ACC112 (cell line): Measurements from ENCODE around the gene CGGBP1.

ENCODE experiments used
- H2AFZ ChIP-seq: fragments of 200-600 bp; sonication (generic); one replicate; pipeline ENCODE4 v1.6.0; 2017; ENCODE audit warnings: antibody characterized with exemption, low read length; ENCODE audit not compliant: unreplicated experiment
- H3K27ac ChIP-seq: fragments of 200-600 bp; sonication (generic); 2 replicates; pipeline ENCODE4 v1.5.1; 2014; ENCODE audit warnings: low read depth, mild to moderate bottlenecking, antibody characterized with exemption, low read length, moderate library complexity
- H3K27me3 ChIP-seq: fragments of 200-600 bp; sonication (generic); 2 replicates; pipeline ENCODE4 v1.6.1; 2014; ENCODE audit warnings: mild to moderate bottlenecking, antibody characterized with exemption, low read length, moderate library complexity, mixed read lengths; ENCODE audit not compliant: insufficient read depth
- H3K36me3 ChIP-seq: fragments of 200-600 bp; sonication (generic); 2 replicates; pipeline ENCODE4 v1.6.1; 2016; ENCODE audit warnings: mild to moderate bottlenecking, antibody characterized with exemption, low read length, moderate library complexity, mixed read lengths; ENCODE audit not compliant: insufficient read depth
- H3K4me1 ChIP-seq: fragments of 200-600 bp; sonication (generic); one replicate; pipeline ENCODE4 v1.6.1; 2016; ENCODE audit warnings: low read length, mixed read lengths; ENCODE audit not compliant: insufficient read depth, unreplicated experiment, control insufficient read depth
- H3K4me3 ChIP-seq: fragments of 200-600 bp; sonication (generic); 2 replicates; pipeline ENCODE4 v1.5.1; 2014; ENCODE audit warnings: mild to moderate bottlenecking, low read depth, low read length
- H3K79me2 ChIP-seq: fragments of 200-600 bp; sonication (generic); one replicate; pipeline ENCODE4 v1.6.0; 2016; ENCODE audit warnings: low read length; ENCODE audit not compliant: control insufficient read depth, unreplicated experiment, insufficient read depth

CGGBP1 gene

GRCh38 chr3:88010810-88011209 lies 48.0 kb downstream of the CGGBP1 start:
- H3K4me1 ChIP-seq: no peaks in the 10 kb centered on the region
- no peak overlapping the region for H3K4me3 ChIP-seq
- H3K79me2 ChIP-seq: no peaks in the 10 kb centered on the region
- no peak overlapping the region for H2AFZ ChIP-seq
- H3K27ac ChIP-seq: no peak overlapping the region
- H3K36me3 ChIP-seq: no peaks in the 10 kb centered on the region
- no peaks in the 10 kb centered on the region for H3K27me3 ChIP-seq

- H3K36me3 ChIP-seq: no peaks in the 10 kb centered on the region
- H2AFZ ChIP-seq: no peak overlapping the region
- H3K79me2 ChIP-seq: no peaks in the 10 kb centered on the region
- H3K27me3 ChIP-seq: no peaks in the 10 kb centered on the region
- no peaks in the 10 kb centered on the region for H3K4me1 ChIP-seq
- H3K4me3 ChIP-seq: no peak overlapping the region
- H3K27ac ChIP-seq: no peak overlapping the region
Measured at GRCh38 chr3:88009066-88009465, 49.7 kb downstream of the CGGBP1 start.

GRCh38 chr3:88005066-88005465 lies 53.7 kb downstream of the CGGBP1 start:
- Histone ChIP-seq H2AFZ (peak overlapping the region; percentile 33), H3K4me3 (peak overlapping the region; percentile 43), H3K79me2 (no peaks in the 10 kb centered on the region), H3K27ac (no peak overlapping the region), H3K27me3 (no peaks in the 10 kb centered on the region), H3K36me3 (no peaks in the 10 kb centered on the region), H3K4me1 (no peaks in the 10 kb centered on the region)

GRCh38 chr3:88003115-88003755 lies 55.6 kb downstream of the CGGBP1 start:
- Histone ChIP-seq H3K4me3 (no peak overlapping the region), H2AFZ (peak overlapping the region; percentile 9)

GRCh38 chr3:88002448-88002847 lies 56.4 kb downstream of the CGGBP1 start:
- Histone ChIP-seq H3K27ac (no peak overlapping the region), H3K27me3 (no peaks in the 10 kb centered on the region), H2AFZ (no peak overlapping the region), H3K4me1 (peaks cover under 1% of the 10 kb centered on the region), H3K4me3 (no peak overlapping the region), H3K36me3 (no peaks in the 10 kb centered on the region), H3K79me2 (no peaks in the 10 kb centered on the region)

More at GRCh38 chr3:88003115-88003755, 55.6 kb downstream of the CGGBP1 start:
- Histone ChIP-seq H3K36me3 (no peaks in the 10 kb centered on the region), H3K27me3 (no peaks in the 10 kb centered on the region), H3K27ac (no peak overlapping the region), H3K4me1 (no peaks in the 10 kb centered on the region), H3K79me2 (no peaks in the 10 kb centered on the region)
